GM18867 (cell line): ENCODE results near the gene LAMA2.

Experiments
- ATAC-seq: cut with Tn5 transposase; IDR thresholded peaks from one replicate; pipeline ENCODE4 v1.9.1; 2021; ENCODE audit warnings: mild to moderate bottlenecking, moderate library complexity; ENCODE audit not compliant: unreplicated experiment

LAMA2 gene

DNA sequence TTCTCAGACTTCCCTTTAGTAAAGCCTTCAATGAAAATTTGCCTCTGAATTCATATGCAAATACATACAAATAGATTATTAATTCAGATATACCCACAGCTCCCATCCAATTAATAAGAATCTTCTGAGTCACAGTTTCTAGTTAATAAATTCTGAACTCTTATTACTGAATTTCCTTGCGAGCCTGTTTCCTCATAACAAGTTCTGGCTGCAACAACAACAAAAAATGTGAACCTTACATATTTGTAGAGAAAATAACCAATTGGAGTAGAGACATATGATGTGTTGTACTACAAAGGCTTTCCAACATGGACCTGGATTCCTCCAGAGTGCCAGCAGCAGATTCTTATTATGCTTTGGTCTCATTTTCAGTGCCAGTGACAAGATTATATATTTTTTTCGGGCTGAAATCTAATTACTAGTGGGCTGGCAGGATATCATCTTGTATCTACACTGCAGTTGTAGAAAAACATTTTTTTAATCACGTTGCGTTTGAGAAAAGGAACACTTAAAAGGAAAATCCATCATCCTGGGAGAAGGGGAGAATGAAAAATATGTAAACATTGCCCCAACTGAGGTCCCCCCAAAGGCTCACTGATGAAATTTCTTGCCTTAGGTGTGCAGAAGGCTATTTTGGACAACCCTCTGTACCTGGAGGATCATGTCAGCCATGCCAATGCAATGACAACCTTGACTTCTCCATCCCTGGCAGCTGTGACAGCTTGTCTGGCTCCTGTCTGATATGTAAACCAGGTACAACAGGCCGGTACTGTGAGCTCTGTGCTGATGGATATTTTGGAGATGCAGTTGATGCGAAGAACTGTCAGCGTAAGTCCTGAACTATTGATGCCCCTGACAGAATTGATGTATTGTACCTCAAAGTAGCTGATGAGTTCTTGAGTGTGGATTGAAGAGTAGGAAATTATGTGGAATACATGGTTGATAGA is 404.6 kb downstream of the LAMA2 start:
- ATAC-seq: no peak

DNA sequence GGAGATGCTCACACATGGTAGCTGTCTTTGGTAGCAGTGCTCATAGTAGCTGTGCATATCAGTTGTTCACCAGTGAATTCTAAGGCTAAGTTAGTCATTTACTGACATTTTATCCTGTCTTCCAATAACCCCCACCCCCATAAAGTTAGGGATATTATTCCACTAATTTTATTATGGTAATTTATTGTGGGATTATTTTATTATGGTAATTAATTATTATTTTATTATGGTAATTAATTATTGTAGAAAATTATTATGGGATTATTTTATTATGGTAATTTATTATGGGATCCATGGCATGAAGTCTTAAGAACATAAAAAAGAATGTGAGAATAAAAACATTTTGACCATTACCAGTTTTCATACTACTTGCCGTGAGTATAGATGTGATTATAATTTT is 406.5 kb downstream of the LAMA2 start:
- ATAC-seq: no peak

DNA sequence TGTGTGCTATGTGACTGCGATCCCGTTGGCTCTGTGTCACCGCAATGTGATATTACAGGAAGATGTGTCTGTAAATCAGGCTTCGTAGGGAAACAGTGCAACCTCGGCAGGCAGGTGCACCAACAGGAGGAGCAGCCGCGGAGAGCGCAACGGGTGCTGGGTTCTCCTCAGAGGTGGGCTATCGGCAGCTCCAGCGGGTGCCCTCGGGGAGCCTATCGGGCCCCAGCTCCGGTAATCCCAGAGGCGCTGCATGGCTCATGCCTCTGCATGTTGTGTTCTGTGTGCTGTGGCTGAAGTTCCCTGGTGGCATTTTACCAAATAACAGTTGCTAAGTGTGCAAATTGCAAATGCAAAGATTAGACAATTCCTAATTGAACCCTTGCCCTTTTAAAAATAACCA is 409.9 kb downstream of the LAMA2 start:
- no peak for ATAC-seq

GRCh38 chr6:129297592-129297991 is 414.7 kb downstream of the LAMA2 start:
- no peak for ATAC-seq

GRCh38 chr6:129302671-129303070 is 419.7 kb downstream of the LAMA2 start:
- ATAC-seq: no peak

DNA sequence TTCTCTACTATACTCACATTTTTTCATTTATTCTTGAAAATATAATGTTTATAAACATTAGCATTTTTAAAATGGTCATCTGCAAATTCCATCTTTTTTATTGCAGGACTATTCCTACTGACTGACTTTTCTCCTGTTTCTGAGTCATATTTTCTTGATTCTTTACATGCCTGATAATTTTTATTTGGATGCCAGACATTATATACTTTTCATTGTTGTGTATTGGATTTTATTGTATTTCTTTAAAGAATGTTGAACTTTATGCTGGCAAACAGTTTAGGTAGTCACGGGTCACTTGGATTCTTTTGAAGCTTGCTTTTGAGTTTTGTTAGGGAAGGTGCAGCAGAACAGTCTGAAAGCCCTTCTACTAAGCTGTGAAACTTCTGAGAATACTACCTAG is 423.9 kb downstream of the LAMA2 start:
- ATAC-seq: no peak

- ATAC-seq: no peak
These were observed 424.9 kb downstream of the LAMA2 start for GRCh38 chr6:129307845-129308244.

GRCh38 chr6:129309154-129309553 is 426.2 kb downstream of the LAMA2 start:
- no peak for ATAC-seq

DNA sequence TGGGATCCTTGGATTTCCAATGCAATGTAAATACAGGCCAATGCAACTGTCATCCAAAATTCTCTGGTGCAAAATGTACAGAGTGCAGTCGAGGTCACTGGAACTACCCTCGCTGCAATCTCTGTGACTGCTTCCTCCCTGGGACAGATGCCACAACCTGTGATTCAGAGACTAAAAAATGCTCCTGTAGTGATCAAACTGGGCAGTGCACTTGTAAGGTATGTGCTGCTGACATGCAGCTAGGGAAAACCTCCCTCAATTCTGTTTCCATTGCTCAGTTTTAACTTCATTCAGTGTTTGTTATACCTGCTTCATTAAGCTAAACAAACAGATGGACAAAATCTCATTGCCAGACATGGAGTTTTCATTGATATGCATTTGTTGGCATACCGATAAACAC is 429.9 kb downstream of the LAMA2 start:
- ATAC-seq: no peak

DNA sequence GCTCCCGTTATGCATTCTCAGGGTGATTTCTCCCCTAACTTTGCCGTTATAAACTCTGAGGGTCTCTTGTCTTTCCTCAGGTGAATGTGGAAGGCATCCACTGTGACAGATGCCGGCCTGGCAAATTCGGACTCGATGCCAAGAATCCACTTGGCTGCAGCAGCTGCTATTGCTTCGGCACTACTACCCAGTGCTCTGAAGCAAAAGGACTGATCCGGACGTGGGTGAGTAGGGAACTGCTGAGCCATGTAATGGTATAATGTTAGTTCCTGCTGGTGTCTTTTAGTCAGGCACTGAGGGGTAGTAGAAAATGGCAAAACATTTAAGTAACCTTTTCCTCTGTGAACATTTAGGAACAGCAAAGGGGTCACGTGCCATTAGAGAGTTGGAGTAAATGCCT is 431.6 kb downstream of the LAMA2 start:
- ATAC-seq: no peak

- ATAC-seq: no peak
These were observed 435.2 kb downstream of the LAMA2 start for GRCh38 chr6:129317931-129318820.

DNA sequence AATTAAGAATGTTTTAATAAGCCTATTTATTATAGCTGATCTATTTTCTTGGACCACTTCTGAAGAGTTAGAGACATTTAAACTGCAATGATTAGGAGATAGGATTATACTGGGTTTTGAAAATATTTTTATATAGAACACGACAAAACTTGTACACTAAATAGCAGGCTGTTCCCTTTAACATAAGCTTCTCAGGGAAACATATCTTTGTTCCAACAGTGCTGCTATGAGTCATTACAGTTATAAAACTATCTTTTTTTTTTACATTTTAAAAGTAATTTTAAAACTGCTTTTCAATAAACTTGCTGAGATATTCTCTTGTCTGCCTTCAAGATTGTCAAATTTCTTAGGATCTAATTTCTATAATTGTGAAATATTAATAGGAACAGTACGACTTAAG is 438.0 kb downstream of the LAMA2 start:
- no peak for ATAC-seq

DNA sequence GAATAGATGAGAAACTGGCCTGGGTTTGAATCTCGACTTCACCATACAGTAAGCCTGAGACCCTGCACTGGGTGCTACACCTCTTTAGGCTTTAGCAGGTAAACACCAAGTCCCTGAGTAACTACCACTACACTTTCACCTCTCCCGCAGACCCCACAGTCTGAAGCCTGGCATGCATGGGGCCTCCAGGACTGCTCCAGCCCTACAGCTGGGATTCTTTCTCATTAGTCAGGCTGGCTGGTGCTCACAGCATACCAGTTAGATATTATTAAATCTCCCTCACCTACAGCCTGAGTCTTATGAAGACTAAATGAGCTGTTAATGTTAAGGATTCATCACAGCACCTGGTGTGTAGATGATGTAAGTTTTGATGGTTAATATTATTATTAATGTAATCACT is 438.4 kb downstream of the LAMA2 start:
- no peak for ATAC-seq

- ATAC-seq: no peak
These were observed 441.4 kb downstream of the LAMA2 start for GRCh38 chr6:129324345-129324744.

DNA sequence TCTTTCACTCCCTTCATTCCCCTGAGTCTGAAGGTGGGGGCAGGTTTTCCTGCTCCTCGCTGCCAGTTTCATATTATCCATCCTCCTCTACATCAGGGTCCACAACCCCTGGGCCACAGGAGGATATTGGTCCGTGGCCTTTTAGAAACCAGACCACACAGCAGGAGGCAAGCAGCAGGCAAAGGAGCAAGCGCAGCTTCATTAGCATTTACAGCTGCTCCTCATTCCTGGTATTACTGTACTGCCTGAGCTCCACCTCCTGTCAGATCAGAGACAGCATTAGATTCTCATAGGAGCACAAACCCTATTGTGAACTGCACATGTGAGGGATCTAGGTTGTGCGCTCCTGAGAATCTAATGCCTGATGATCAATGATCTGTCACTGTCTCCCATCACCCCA is 446.7 kb downstream of the LAMA2 start:
- ATAC-seq: no peak

DNA sequence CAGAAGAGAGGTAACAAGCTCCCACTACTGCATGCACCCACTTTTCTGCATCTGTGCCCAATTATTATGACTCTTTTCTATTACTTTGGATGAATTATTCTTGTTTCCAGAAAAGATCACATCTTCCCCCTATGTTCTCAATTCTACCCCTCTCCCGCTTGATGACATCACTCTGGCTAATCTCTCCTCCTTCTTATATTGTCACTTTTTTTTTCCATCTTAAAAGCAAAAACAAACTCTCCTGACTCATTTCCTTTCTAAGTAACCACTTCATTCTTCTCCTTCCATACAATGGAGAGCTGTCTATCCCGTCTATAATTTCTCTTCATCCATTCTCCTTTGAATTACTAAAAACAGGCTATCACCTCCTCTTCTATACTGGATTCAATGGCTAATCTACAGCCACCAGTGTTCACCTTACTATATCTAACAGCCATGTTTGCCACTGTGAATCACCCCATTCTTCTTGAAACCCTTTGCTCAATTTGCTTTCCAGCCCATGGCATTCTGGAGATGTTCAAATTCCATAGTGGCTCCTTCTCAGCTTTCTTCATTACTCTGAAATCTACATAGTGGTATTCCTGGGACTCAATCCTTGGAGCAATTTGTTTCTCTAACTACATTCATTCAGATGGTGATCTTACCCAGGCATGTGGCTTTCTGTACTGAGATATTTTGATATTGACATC is 448.7 kb downstream of the LAMA2 start:
- ATAC-seq: no peak

DNA sequence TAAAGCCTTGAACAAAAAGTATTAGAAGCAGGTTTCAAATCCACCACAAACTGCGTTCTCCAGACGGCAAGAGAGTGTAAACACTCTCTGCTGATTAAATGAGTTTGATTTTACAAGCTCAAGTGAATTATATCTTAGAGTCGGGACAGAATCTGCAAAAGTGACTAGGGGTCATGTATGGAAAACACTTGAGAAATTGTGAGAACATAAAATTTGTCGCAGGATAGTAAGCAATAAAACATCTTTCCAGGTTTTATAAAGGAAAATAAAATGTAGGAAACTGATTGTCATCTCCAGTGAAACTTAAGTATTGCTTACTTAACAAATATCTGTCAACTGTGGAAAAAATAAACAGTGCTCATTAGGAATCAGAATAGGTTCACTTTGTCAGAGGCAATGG is 452.9 kb downstream of the LAMA2 start:
- ATAC-seq: no peak

DNA sequence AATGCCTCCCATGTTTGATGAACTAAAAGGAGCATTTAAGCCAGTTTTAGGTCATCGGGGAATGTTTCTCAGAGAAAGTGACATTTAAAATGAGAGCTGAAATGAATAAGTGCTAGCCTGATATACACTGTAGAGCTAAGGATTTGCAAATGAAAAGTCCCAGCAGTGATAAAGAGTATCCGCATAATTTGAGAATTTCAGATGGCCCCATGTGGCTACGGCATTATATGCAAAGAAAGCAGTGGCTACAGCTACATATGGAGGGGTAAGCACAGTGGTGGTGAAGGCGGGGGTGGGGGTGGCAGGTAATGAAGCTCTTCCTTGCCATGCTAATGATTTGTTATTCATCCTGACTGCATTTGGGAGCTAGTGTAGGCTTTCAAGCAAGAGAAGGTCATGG is 455.7 kb downstream of the LAMA2 start:
- no peak for ATAC-seq

DNA sequence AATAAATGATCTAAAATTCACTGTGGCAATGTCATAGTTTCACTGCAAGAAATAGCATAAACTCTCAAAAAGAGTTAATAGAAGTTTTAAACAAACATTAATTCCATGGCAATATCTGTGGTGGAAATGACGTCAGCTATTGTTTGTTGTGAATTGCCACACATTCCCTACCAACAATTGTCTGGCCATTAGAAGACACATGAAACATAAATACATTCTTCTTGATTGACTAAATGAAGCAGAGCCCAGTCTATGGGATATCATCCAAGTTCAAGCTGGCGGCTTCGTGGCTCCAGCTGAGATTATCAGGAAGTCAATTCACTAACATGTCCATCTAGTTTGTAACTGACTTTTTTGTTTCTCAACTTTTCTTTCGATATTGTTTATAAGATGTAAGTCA is 458.0 kb downstream of the LAMA2 start:
- no peak for ATAC-seq

DNA sequence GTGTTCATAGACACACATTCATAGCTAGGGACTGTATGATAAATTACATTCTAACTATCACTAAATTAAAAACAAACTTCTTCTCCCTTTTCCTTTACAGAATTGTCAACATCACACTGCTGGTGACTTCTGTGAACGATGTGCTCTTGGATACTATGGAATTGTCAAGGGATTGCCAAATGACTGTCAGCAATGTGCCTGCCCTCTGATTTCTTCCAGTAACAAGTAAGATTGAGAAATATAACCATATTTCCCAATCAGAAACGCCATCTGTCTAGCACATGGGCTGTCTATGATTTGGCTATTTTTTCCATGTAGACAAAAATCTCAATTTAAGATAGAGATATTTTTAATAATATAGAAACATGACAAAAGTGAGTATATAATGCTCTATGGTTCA is 459.3 kb downstream of the LAMA2 start:
- no peak for ATAC-seq

- no peak for ATAC-seq
These were observed 459.9 kb downstream of the LAMA2 start for GRCh38 chr6:129342796-129343195.
